GM18951 (cell line): Measurements from ENCODE around the gene TRPC4.

Experiments
- POLR2A ChIP-seq: IDR thresholded peaks from 4 replicates; pipeline ENCODE4 v1.6.1; 2011; ENCODE audit warnings: mild to moderate bottlenecking; ENCODE audit not compliant: insufficient read length, insufficient read depth; ENCODE audit errors: extremely low read depth
- in situ Hi-C: fragments of 300-500 bp; cut with MboI; formaldehyde crosslinking; loops from one replicate; pipeline ENCODE4 v1.12.0; 2022; ENCODE audit warnings: low sequenced_read_pairs, mixed read lengths, inconsistent platforms; ENCODE audit not compliant: unreplicated experiment

Gene TRPC4

GRCh38 chr13:37648609-37649008 is 221.0 kb downstream of the TRPC4 start:
- in situ Hi-C loops, result no loop called here
- no peak for TF ChIP-seq POLR2A

DNA sequence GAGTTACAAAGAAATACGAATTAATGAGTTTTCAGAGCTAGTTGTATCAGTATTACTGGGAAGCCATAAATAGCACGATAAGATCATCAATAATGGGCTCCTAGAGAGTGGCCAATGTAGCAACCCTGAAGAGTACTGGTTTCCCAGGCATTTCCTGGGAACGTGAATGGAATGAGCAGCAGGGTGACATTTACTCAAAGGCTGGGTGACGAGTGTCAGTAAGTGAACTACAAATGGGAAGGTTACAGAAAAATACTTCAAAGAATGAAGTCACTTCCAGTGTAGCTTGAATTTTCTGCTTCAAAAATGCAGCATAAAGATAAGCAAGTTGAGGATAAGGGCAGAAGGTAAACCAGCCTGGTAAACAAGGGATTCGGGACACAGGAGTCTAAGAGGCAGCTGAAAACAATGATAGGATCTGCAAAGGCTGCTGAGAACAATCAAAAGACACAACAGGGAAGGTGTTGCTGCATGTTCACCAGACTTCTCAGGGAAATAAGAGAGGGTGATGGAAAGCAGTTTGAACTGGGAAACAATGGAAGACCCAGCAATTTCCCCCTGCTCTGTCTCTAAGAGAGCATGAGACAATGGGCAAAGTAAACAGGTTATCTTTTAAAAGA is 222.4 kb downstream of the TRPC4 start:
- TF ChIP-seq POLR2A, result no peak
- in situ Hi-C loops, result no loop called here

DNA sequence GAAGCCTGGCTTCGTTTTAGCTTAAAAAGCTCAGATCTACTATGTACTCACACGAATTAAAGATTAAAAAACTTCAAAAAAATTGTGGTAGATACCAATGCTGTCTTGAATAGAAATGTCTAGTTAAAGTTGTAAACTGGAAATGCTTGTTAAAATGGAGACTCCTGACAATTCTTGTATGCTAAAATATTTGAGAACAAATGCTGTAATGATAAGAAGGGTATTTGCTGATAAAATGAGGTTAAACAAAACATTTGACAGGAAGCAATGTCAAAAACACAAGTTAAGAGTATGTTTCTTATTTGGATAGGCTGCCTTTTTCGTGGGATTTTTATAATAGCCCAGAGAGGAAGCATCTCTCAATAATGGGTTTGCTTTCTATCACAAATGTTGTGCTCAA is 223.0 kb downstream of the TRPC4 start:
- in situ Hi-C loops, result no loop called here
- TF ChIP-seq POLR2A, result no peak

DNA sequence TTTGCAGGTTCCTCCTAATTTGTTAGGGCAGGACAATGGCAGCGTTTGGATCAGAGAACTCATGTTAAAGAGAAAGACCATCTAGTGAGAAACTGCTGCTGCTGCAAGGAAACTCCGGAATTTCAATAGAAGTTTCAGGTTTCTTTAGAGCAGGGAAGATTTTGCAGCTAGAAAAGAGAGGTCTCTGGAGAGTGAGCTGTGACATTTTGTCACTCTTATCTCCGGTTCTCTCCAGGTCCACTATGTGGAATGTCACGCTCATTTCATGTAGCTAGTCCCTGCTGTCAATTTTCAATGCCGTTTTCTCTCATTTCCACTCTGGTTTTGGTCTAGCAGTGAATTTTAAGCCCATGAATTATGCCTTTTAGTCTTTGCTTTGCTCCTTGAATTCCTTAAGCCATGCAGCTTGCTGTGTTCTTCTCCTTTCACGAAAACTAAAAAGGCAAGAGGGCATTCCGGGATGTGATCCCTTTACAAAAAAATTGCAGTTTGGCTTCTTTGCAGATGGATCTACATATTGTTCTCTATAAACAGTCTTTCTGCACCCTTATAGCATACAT is 224.3 kb downstream of the TRPC4 start:
- no peak for TF ChIP-seq POLR2A
- in situ Hi-C loops, result no loop called here

DNA sequence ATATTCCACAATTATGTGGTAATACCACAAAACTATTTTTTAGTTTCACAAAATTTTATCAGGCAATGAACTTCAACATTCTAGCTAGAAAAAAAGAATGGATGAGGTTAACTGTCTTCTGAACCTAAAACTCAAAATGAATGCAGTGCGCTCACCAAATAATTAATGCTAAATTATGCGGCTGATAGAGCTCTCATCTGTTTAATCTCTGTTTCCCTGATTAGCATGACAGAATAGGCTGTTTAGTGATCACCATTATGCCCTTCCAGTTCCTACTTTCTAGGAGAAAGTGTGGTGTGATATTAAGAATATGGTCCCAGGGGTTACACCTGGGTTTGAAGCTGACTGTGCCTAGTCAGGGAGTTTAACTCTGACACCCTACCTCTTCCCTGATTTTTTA is 228.2 kb downstream of the TRPC4 start:
- in situ Hi-C loops, result no loop called here

GRCh38 chr13:37640499-37640898 is 229.1 kb downstream of the TRPC4 start:
- in situ Hi-C loops, result no loop called here
- TF ChIP-seq POLR2A, result no peak

More for the DNA sequence above, 228.2 kb downstream of the TRPC4 start:
- no peak for TF ChIP-seq POLR2A

GRCh38 chr13:37636701-37637100 is 232.9 kb downstream of the TRPC4 start:
- in situ Hi-C loops, result no loop called here
- TF ChIP-seq POLR2A, result no peak

DNA sequence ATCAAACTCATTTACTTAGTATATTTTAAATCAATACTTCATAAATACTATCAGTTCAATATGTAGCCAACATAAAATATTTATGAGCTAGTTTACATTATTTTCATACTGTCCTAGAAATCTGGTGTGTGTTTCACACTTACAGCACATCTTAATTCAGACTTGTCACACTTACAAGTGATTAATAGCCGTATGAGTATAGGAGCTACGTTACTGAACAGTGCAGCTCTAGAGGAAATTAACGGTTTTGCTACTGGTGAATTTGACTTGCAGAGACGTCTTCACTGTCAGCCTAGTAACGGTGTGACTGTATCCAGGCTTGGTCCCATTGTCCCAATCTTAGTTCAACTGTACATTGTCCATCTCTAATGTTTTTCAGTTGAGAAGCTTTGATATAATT is 237.3 kb downstream of the TRPC4 start:
- in situ Hi-C loops, result no loop called here
- no peak for TF ChIP-seq POLR2A

- no peak for TF ChIP-seq POLR2A
- in situ Hi-C loops, result no loop called here
These were observed 242.1 kb downstream of the TRPC4 start for GRCh38 chr13:37627428-37627827.

DNA sequence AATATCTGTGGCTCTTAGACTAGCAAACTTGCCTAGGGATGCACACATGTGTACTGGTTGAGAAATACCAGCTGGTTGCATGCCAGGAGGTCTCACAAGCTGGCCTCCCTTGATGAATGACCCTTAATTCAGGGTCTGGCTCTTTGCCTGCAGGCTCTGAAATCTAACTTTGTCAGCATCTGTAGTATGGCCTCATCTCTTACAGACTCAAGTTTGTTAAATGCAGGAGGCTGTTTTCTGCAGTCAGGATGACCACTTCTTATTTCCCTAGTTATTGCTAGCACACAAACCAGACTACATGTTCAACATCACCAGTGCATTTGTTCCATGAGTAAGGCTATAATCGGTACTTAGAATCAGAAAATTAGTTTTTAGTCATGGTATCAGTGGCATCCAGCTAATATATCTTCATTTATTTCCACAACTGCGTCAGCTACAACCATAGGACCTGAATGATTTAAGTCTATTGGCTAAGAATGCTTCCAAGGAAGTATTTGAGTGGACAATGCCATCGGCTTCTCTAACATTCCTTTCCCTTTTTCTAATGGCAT is 247.7 kb downstream of the TRPC4 start:
- TF ChIP-seq POLR2A, result no peak
- in situ Hi-C loops, result loop anchor here (25.0 kb wide), 1 partner anchor 535 kb away; no protein-coding TSS in a partner anchor

GRCh38 chr13:37618554-37618953 is 251.0 kb downstream of the TRPC4 start:
- TF ChIP-seq POLR2A, result no peak
- in situ Hi-C loops, result loop anchor here (25.0 kb wide), 1 partner anchor 531 kb away; no protein-coding TSS in a partner anchor

DNA sequence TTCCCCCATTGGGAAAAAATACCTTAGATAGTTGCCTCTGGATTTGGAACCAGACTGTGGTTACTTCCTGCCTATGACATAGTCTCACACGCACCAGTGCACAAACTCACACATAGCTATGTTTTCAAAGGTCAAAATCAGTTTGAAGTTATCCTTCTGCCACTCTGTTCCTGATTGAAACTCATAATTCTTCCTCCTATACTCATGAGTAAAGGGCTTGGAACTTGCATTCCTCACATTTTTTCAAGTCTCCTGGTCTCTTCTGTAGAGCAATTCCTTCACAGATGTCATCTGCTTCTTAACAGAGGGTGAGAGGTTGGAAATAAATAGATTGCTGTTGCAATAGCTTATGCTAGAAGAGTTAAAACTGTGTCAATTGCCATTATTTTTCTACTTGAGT is 252.4 kb downstream of the TRPC4 start:
- no peak for TF ChIP-seq POLR2A
- in situ Hi-C loops, result loop anchor here (25.0 kb wide), 1 partner anchor 530 kb away; no protein-coding TSS in a partner anchor

DNA sequence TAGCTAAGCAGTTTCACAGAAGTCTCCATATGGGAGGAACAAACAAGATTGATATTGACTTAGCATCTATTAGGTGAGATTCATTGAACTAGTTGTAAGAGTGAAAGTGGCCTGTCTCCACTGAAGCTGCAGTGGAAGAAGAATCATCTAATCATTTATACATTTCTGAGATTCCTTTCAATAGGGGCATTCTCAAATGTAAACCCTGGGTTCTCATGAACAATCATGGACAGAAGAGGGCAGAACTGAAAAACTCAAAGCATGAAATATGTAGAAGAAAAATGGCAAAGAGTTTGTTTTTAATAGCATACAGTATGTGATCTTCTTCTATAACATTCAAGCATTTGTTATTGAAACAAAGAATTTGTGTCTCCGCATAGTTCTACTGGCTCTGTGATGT is 253.4 kb downstream of the TRPC4 start:
- TF ChIP-seq POLR2A, result no peak
- in situ Hi-C loops, result loop anchor here (25.0 kb wide), 1 partner anchor 529 kb away; no protein-coding TSS in a partner anchor

DNA sequence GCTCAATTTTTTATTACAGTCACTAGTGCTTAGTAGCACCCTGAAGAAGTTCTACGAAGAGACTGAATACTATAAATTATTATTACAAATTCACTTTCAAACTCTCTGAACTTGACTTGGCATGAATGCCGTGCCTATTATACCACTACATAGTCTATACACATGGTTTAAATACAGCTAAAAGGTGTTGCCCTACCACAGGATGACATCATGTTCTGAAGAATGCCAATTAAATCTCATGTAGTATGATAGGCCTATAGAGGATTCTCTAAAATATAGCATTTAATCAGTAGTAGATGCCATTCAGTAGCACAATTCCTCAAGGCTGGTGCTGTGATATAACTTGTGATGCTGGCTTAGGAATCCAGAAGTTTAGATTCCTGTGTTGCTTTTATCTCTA is 254.3 kb downstream of the TRPC4 start:
- no peak for TF ChIP-seq POLR2A

GRCh38 chr13:37613638-37614037 is 255.9 kb downstream of the TRPC4 start:
- in situ Hi-C loops, result loop anchor here (25.0 kb wide), 1 partner anchor 526 kb away; no protein-coding TSS in a partner anchor
- TF ChIP-seq POLR2A, result no peak

More for the DNA sequence above, 254.3 kb downstream of the TRPC4 start:
- in situ Hi-C loops, result loop anchor here (25.0 kb wide), 1 partner anchor 528 kb away; no protein-coding TSS in a partner anchor
